ENCODE results near the gene GPX3. TPM values are rescaled to one million over a fixed set of nuclear protein-coding genes. Genes with fewer than 3 reads are reported as not detected.

The GPX3 gene
- polyA plus RNA-seq, 1 of the 3 experiments (the other 2 are of a cell fraction): 3.2 TPM

- peaks cover 11% of the 10 kb centered on the region for H4K20me1 ChIP-seq (ENCODE audit: insufficient read depth)
- H3K9ac ChIP-seq: no peak overlapping the region
- 95% methylated on average over 5 of the region's 6 CpGs for WGBS (ENCODE audit: low lambda C conversion rate)
- no peak for TF ChIP-seq GABPA (IDR thresholded peaks at IDR 0.05; ENCODE audit: low read depth)
- no peak for TF ChIP-seq NFIC (IDR thresholded peaks at IDR 0.05; ENCODE audit: borderline replicate concordance)
- H3K79me2 ChIP-seq (ENCODE audit: insufficient read depth): peaks cover 74% of the 10 kb centered on the region
- POLR2A ChIA-PET: no interaction called here
- no peak overlapping the region for H3K4me2 ChIP-seq
- H3F3A ChIP-seq (replicated peaks; ENCODE audit: insufficient read depth): peaks cover 5% of the 10 kb centered on the region
- CTCF ChIA-PET: interaction anchor here (0.6 to 2.4 kb wide), 2 partner anchors 19 to 60 kb away, joined by 3 to 11 read pairs; no protein-coding TSS in a partner anchor
- DNase-seq: no peak
- H3K4me3 ChIP-seq (ENCODE audit: low read depth in 2 of 2, low read length in 1 of 2): no peak overlapping the region
- H3K9me3 ChIP-seq: no peaks in the 10 kb centered on the region
- H3K4me1 ChIP-seq (ENCODE audit: control insufficient read depth in 1 of 2, insufficient read depth in 2 of 2, low read depth in 1 of 2, low read length in 1 of 2): peaks cover 27 to 39% of the 10 kb centered on the region in 2 experiments; a peak in 3 of 4 replicates
- H3K36me3 ChIP-seq (replicated peaks in 1 of 2; ENCODE audit: control insufficient read depth in 1 of 2, insufficient read depth in 2 of 2, low read length in 1 of 2): peaks cover 6 to 7% of the 10 kb centered on the region in 2 experiments
- no peaks in the 10 kb centered on the region for H3K9me2 ChIP-seq
- H3K27ac ChIP-seq (ENCODE audit: low read depth in 2 of 2, low read length in 1 of 2): no peak overlapping the region
- H3K27me3 ChIP-seq (ENCODE audit: insufficient read depth): no peaks in the 10 kb centered on the region
- H2AFZ ChIP-seq (ENCODE audit: low read depth): no peak overlapping the region
Measured at GRCh38 chr5:151066920-151067319, 46.5 kb downstream of the GPX3 start.

- Histone ChIP-seq H3K27me3 (ENCODE audit: insufficient read depth) (no peaks in the 10 kb centered on the region), H3K4me3 (ENCODE audit: low read depth in 2 of 2, low read length in 1 of 2) (no peak overlapping the region), H4K20me1 (ENCODE audit: insufficient read depth) (peaks cover 13% of the 10 kb centered on the region), H3K4me1 (ENCODE audit: control insufficient read depth in 1 of 2, insufficient read depth in 2 of 2, low read depth in 1 of 2, low read length in 1 of 2) (peaks cover 27 to 39% of the 10 kb centered on the region in 2 experiments; a peak in 3 of 4 replicates), H3K4me2 (no peak overlapping the region), H3K27ac (ENCODE audit: low read depth in 2 of 2, low read length in 1 of 2) (peak overlapping the region in 1 of 2 experiments; percentile 71; a peak in 1 of 4 replicates), H3K9me2 (no peaks in the 10 kb centered on the region), H3K9ac (no peak overlapping the region), H3F3A (replicated peaks; ENCODE audit: insufficient read depth) (peaks cover 7% of the 10 kb centered on the region), H3K9me3 (no peaks in the 10 kb centered on the region), H3K79me2 (ENCODE audit: insufficient read depth) (peaks cover 82% of the 10 kb centered on the region), H3K36me3 (replicated peaks in 1 of 2; ENCODE audit: control insufficient read depth in 1 of 2, insufficient read depth in 2 of 2, low read length in 1 of 2) (peaks cover 0 to 3% of the 10 kb centered on the region in 2 experiments), H2AFZ (ENCODE audit: low read depth) (no peak overlapping the region)
- TF ChIP-seq GABPA (IDR thresholded peaks at IDR 0.05; ENCODE audit: low read depth) (no peak), TCF12 (IDR thresholded peaks at IDR 0.05) (0 out of 2 replicates have a peak, but pooled peaks have one; percentile 7), POLR2AphosphoS5 (IDR thresholded peaks at IDR 0.05; ENCODE audit: low read depth, low read length) (no peak), TAF1 (IDR thresholded peaks at IDR 0.05; ENCODE audit: borderline replicate concordance, low read depth, low read length) (no peak), JUND (IDR thresholded peaks at IDR 0.05) (no peak), RFX5 (IDR thresholded peaks at IDR 0.05; ENCODE audit: low read length) (no peak), PBX3 (IDR thresholded peaks at IDR 0.05) (no peak), GATA2 (CRISPR knock-in tag; IDR thresholded peaks at IDR 0.05) (no peak)
- no peak for DNase-seq
- WGBS (ENCODE audit: low lambda C conversion rate): 90% methylated on average over 14 of the region's 14 CpGs
- ChIA-PET CTCF (interaction anchor here (0.8 to 1.8 kb wide), 3 partner anchors 14 to 48 kb away, joined by 4 to 13 read pairs (median 10); no protein-coding TSS in a partner anchor), POLR2A (no interaction called here)
Measured at GRCh38 chr5:151067632-151068432, 47.4 kb downstream of the GPX3 start.
